HG02571 (cell line): ENCODE data around the gene NR3C2.
"Not testable (repeated sequence)": the region's sequence is repeated elsewhere in the genome, so short reads cannot be mapped to it uniquely, and the experiment has no call there.

ENCODE experiments used
- ATAC-seq: cut with Tn5 transposase; IDR thresholded peaks from one replicate; pipeline ENCODE4 v1.9.1; 2021; ENCODE audit warnings: mild to moderate bottlenecking, moderate library complexity; ENCODE audit not compliant: unreplicated experiment

The NR3C2 gene

GRCh38 chr4:148173397-148174017, 268.7 kb downstream of the NR3C2 start:
- ATAC-seq = no peak

- ATAC-seq = no peak
These were observed 270.6 kb downstream of the NR3C2 start for GRCh38 chr4:148171596-148171995.

- no peak for ATAC-seq
These were observed 271.5 kb downstream of the NR3C2 start for GRCh38 chr4:148170408-148171365.

- no peak for ATAC-seq
These were observed 276.1 kb downstream of the NR3C2 start for GRCh38 chr4:148166132-148166591.

GRCh38 chr4:148164557-148164956, 277.7 kb downstream of the NR3C2 start:
- ATAC-seq = no peak

GRCh38 chr4:148162991-148163390, 279.2 kb downstream of the NR3C2 start:
- ATAC-seq = no peak

GRCh38 chr4:148162519-148162918, 279.7 kb downstream of the NR3C2 start:
- ATAC-seq = no peak

- no peak for ATAC-seq
These were observed 280.6 kb downstream of the NR3C2 start for GRCh38 chr4:148161601-148162000.

GRCh38 chr4:148159793-148160192, 282.4 kb downstream of the NR3C2 start:
- no peak for ATAC-seq

- ATAC-seq = no peak
These were observed 287.4 kb downstream of the NR3C2 start for GRCh38 chr4:148154769-148155168.

GRCh38 chr4:148152868-148153625, 289.2 kb downstream of the NR3C2 start:
- ATAC-seq = no peak

GRCh38 chr4:148151806-148152205, 290.4 kb downstream of the NR3C2 start:
- ATAC-seq = no peak

GRCh38 chr4:148145475-148145874, 296.7 kb downstream of the NR3C2 start:
- no peak for ATAC-seq

GRCh38 chr4:148143174-148143573, 299.0 kb downstream of the NR3C2 start:
- no peak for ATAC-seq

GRCh38 chr4:148141501-148141900, 300.7 kb downstream of the NR3C2 start:
- ATAC-seq = no peak

- no peak for ATAC-seq
These were observed 315.4 kb downstream of the NR3C2 start for GRCh38 chr4:148126825-148127224.

- no peak for ATAC-seq
These were observed 317.7 kb downstream of the NR3C2 start for GRCh38 chr4:148124512-148124911.

GRCh38 chr4:148123161-148123560, 319.1 kb downstream of the NR3C2 start:
- ATAC-seq = not testable (repeated sequence)

- no peak for ATAC-seq
These were observed 322.0 kb downstream of the NR3C2 start for GRCh38 chr4:148120216-148120615.

- ATAC-seq = no peak
These were observed 323.6 kb downstream of the NR3C2 start for GRCh38 chr4:148118633-148119032.

GRCh38 chr4:148118179-148118578, 324.0 kb downstream of the NR3C2 start:
- ATAC-seq = no peak
